Activated CD8-positive, alpha-beta memory T cell treated with anti-CD3 and anti-CD28 coated beads, Interleukin-2, amount 50 U/mL, for 4 hours (primary cell): ENCODE measurements around the gene RPS2.

Experiments
- DNase-seq: peaks from one replicate; pipeline ENCODE4 v3.0.0-alpha.2; 2020

Gene RPS2

DNA sequence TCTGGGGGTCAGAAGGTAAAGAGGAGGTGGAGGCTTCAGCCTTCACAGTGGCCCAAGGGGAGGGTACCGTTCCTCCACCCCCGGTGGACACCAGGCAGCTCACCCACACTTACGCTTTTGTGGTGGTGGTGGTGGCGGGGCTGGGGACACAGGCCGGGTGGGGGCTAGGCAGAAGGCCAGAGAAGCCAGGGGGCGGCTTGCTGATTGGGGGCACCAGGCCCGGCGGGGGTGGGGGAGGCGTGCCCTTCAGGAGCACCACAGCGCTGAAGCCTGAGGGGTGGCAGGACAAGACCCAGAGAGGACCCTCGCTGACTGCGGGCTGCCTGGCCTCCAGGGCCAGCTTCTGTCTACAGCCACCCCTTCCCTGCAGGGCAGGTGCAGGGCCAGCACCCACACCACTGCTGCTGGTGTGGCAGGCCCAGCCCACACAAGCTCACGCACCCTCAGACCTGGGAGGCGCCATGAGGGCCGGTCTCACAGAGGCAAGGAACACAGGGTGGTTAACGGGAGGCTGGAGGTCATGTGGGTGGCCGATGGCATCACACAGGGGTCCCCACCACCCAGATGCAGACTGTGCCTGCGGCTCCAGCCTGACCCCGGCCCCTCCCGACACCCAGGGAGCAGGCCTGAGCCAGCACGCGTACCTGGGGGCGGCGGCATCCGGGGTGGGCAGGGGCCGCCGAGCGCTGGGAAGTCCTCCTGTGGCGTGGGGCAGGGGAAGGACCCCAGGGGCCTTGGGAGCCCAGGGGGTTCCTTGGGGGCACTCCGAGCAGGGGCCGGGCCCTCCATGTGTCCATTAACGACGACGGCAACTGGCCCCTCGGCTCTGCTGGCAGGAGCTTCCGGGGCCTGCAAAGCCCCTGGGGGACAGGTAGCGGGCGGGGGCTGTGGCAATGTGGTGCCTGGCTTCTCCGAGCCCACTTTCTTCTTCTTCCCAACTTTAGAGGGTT is 34.5 kb upstream of the RPS2 start:
- DNase-seq: no peak

DNA sequence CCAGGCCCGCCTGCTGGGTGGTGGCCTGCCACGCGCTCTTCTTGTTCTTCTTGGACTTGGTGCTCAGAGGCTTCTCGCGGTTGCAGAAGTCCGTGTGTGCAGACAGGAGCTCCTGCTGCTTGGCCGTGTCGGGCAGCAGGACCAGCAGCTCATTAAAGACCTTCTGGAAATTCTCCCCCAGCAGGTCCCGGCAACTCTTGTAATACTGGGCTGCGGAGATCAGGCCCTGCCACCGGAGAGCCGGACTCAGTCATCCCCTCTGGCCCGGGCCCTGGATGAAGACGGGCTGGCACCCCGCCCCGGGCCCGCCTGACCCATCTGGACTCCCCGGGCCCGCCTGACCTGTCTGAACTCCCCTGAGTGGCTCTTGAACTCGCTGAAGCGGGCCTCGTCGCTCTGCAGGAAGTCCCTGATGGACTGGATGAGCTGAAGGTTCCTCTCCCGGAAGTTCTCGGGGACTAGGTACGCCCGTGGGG is 33.8 kb upstream of the RPS2 start:
- DNase-seq: no peak

DNA sequence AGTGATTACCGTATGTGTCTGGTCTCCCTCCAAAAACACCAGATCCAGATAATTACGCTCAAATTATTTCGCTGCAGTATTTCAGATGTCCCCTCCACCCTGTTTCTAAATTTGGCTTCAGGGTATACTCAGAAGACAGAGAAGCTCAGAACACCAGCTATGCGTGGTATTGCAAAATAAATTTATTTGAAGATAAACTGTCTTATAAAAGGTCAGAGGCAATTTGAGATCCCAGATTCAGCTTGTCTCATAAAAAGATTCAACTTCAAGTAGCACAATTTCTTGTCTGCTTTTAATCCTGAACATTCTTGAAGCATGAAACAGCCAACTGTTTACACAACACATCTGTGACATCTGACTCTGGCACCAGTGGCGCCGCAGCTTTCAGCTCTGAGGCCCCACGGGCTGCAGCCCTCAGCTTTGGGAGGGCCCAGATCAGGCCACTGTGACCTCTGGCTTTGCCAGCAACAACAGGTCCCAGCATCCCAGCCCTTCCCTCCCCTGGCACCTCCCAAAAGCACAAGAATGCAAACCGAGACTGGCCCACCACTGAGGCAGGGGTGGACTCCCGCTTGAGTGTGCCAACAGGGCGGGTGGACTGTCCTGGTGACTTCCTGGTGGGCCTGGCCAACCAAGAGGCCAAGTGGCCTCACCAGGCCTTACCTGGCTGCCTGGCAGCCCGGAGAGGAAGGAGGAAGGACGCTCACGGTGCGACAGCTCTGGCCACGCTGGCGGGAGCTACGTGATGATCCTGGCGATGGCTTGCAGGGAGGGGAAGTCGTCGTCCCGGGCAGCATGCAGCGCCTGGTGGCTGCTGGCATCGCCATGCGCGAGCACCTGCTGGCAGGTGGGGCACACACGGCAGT is 33.1 kb upstream of the RPS2 start:
- no peak for DNase-seq

DNA sequence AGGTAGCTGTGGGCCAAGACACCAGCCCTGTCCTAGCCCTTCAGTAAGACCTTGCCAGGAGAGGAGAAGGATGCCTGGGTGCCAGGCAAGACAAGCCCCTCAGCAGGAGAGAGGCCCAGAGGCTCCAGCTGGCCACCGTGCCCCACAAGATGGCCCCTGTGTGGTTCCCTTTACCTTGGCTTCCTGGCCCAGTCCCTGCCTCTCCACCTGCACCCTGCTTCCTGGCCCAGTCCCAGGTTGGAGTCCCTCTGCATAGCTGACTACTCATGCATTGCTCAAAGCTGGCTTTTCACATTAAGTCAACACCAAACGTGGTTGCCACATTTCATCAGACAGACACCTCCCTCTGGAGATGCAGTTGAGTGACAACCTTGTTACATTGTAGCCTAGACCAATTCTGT is 29.1 kb upstream of the RPS2 start:
- DNase-seq: no peak

DNA sequence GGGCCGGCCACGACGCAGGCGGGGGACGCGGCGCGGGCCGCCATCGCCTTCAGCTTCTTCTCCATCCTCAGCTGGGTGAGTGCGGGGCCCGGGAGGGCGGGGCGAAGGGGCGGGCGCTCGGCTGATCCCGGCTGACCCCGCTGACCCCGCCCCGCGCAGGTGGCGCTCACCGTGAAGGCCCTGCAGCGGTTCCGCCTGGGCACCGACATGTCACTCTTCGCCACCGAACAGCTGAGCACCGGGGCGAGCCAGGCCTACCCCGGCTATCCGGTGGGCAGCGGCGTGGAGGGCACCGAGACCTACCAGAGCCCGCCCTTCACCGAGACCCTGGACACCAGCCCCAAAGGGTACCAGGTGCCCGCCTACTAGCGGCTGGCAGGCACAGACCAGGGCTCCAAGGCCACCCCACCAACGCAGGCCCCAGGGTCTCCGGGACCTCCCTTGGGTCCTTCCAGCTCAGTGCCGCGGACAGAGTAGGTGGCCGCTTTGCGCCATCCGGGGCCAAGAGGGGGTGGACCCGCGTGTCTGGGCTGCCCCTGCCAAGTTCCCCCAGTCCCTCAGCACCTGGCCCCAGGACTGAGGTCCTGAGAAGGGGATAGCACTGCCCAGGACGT is 28.2 kb upstream of the RPS2 start:
- DNase-seq: peak; percentile 40

DNA sequence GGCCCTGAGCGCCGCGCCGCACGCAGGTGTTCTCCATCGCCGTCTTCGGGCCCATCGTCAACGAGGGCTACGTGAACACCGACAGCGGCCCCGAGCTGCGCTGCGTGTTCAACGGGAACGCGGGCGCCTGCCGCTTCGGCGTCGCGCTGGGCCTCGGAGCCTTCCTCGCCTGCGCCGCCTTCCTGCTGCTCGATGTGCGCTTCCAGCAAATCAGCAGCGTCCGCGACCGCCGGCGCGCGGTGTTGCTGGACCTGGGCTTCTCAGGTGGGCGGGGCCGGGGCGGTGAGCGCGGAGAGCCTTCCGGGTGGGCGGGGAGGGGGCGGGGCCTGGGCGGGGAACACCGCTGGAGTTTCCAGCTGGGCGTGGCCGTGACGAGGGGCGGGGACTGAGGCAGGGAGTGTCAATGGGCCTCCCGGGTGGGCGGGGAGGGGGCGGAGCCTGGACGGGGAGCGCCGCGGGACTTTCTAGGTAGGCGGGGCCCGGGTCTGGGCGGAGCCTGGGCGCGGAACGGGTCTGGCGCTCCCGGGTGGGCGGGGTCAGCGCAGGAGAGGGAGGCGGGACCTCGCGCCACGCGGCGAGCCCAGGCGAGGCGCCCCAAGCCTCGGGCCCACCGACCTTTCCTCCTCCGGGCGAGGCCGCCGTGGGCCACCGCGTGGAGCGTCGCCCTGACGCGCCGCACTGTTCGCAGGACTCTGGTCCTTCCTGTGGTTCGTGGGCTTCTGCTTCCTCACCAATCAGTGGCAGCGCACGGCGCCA is 27.5 kb upstream of the RPS2 start:
- DNase-seq: peak; percentile 99

DNA sequence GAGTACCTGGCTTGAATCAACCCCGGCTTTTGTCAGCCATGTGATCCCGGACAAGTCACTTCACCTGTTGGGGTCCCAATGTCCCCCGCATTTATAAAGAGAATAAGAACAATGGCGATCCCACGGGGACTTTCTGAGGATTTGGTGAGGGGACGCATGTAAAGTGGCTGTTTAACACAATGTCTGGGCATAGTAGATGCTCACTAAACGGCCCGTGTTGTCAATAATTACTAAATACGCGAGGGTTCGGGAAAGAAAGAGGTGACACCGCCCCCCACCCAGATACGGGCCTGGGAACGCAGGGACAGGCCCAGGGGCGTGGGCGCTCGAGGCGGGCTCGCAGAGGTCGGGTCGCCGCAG is 26.9 kb upstream of the RPS2 start:
- no peak for DNase-seq

DNA sequence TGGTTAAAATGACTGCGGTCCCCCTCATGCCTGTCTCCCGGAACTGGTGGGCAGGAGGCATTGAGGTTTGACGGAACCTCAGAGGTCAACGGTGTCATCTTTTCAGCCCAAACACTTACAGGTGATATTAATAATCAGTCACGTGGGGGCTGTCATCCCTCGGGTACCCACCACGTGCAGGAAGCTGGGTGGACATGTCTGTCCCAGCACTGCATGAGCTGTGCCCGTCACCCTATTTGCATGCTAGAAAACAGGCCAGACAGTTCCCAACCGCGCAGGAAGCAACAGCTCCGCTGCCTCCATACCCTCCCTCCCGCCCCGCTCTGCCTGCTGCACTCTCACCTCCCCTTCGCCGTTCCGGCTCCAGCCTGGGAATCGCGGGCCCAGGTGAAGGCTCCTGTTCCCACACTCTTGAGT is 26.5 kb upstream of the RPS2 start:
- peak; percentile 51 for DNase-seq

DNA sequence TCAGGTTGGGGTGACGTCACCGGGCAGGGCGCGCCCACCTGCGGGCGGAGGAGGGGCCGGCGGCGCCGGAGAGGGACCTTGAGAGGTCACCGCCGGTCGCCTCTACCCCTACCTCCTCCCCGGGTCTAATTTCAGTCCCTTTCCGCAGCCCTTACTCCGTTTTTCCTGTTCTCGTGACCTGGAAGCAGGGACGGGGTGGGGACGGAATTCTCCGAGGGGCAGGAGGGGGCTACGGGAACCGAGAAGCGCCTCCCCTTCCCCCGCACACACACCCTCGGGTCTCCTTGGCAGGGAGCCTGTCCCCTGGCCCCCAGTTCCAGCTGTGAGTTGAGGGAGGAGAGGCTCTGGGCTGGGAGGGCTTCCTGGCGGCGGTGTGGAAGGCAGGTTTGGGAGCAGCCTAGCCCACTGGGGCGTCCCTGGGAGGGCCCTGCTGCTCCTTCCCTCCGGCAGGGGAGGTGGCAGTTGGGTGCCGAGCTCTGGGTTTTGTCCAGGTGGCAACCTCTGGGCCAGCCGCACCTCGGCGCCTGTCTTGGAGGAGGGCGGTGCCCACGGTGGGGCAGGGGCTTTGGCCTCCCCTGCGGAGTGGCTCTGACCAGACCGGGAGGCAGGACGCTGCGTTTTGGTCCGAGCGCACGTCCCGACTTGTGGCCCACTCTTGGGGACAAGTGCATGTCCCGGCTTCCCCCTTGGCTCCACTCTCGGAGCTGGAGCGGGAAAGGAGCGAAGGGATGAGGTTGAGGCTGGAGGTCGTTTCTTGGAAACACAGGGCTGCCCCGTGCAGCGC is 25.9 kb upstream of the RPS2 start:
- peak; percentile 55 for DNase-seq

DNA sequence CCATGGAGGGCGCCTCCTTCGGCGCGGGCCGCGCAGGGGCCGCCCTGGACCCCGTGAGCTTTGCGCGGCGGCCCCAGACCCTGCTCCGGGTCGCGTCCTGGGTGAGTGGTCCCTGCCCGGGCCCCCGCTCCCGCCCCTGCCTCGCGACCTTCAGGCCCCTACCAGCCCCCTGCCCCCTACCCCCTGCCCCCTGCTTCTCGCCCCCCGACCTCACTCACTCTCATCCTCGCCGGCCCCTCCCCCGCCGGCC is 25.4 kb upstream of the RPS2 start:
- DNase-seq: no peak

DNA sequence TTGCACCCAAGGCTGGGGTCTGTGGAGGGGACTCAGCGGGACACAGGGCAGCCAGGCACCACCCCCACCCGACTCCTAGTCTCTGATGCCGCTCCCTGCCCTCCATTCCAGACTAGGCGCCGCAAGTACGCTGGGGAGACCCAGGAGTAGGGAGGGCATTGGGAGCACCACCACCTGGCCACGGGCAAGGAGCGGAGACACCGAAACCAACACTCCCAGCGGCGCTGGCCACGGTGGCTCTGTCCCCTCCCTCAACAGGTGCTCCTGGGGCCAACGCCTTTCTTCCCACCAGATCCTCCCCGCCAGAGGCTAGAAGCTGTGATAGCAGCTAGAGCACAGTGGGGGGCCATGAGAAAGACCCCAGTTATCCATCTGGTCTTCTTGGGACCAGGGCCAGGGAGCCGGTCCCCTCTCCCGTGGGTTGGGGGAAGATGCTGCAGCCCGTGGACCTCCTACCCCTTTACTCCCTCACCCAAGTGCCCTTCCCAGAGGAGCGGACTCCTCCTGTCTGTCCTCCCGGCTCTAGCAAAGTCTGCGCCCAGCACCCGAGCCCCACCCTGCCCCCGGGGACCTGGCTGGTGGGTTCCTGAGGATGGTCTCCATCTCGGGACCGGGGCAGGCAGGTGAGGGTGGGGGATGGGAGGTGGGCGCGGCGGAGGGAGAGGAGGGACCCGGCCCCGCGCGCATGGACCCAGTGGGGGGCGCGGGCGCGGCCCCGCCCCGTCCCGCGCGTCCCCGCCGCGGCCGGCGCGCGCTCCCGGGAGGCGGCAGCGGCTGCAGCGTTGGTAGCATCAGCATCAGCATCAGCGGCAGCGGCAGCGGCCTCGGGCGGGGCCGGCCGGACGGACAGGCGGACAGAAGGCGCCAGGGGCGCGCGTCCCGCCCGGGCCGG is 24.8 kb upstream of the RPS2 start, which contains the start of gene SYNGR3:
Gene SYNGR3, plus strand, starts transcription at position 762 of the 892 bp plus-strand sequence. CDS start 133 bp downstream, outside the sequence.
- no peak for DNase-seq

DNA sequence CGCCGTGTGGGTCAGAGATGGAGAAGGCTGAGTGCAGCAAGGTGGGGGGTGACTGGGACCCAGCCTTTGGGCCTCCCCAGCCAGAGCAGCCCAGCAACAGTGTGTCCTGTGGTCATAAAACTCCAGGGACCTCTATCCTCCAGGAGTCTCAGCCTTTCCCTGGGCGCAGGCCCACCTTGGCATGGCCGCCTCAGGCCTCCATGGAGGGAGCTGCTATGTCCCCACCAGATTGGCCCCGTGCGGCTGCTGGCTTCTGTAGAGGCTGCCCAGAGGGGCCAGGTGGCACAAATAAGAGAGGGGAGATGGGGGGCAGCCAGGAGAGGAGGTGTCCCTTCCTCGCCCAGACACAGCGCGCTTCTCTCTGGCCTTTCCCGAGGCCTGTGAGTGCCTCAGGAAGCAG is 22.6 kb upstream of the RPS2 start:
- no peak for DNase-seq

DNA sequence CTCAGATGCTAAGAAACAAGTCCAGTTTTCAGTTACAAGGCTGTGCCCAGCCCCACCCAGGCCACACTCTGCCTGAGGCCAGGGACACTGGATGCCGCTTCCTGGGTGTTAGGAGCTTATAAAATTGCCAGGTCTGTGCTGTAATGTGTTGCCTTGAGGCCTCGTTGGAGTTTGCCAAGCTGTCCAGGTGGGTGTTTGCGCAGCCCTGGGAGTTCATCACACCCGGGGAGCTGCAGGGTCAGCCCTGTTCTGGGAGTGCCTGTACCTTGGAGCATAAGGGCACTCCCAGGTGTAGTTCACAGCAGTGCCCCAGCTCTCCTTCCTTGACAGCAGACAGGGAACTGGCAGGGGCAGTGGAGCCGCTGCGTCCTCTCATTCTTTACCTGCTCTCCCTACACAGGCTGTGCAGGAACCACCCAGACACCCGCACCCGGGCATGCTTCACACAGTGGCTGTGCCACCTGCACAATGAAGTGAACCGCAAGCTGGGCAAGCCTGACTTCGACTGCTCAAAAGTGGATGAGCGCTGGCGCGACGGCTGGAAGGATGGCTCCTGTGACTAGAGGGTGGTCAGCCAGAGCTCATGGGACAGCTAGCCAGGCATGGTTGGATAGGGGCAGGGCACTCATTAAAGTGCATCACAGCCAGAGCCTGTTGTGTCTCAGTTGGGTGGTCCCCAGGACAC is 21.0 kb upstream of the RPS2 start:
- DNase-seq: no peak

DNA sequence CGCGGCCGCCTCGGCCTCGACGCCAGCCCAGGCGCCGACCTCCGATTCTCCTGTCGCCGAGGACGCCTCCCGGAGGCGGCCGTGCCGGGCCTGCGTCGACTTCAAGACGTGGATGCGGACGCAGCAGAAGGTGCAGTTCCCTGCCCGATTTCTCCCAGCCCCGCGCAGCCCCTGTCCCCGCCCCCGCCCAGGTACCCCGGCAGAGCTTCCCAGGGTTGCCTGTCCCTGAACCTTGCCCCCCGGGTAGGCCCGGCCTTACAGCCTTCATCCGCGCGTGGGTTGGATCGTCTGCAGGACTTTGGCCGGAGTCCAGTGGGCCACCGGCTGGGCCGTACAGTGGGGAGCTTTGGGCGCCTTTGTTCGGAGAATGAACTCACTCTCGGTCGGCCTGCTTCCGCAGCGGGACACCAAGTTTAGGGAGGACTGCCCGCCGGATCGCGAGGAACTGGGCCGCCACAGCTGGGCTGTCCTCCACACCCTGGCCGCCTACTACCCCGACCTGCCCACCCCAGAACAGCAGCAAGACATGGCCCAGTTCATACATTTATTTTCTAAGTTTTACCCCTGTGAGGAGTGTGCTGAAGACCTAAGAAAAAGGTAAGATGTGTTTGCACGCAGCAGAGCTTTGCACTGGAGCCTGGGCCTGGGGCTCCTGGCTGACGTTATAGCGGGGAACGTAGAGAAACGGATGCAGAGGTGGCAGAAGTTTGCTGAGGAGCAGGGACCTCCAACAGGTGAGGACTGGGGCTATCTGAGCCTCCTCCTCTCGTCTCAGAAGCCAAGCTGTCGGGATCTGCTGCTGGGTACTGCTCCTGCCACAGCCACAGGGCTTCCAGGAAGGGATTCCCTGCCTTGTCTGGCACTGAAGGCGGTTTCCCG is 20.0 kb upstream of the RPS2 start:
- DNase-seq: no peak

DNA sequence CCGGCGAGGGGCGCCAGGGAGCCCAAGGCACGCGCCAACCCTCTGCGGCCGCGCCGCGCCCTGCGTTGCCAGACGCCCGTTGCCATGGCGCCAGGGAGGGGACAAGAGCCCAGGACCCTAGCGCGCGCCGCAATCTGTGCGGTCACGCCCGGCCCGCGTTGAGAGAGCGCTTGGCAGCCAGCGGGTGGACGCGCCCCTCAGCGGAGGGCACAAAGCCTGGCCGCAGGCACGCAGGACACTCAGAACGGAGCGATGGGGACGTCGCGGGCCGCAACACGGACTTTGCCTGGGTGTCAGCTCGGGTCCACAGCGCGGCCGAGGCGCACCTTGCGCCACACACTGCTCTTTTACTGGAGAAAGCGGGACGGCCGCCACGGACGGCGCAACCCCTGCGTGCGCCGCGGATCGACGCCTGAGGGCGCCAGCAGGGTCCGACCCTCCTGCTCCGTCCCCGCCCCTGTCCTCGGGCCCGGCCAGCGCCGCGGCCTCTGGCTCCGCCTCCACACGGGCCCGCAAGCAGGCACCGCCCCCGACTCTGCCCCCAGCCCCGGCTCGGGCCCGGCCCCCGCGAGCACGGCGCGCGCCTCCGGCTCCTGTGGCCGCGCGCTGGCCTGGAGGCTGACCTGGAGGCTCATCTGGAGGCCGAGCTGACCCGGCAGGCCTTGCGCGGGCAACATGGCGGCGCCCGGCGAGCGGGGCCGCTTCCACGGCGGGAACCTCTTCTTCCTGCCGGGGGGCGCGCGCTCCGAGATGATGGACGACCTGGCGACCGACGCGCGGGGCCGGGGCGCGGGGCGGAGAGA is 19.1 kb upstream of the RPS2 start, which contains the start of gene GFER:
Gene GFER, plus strand, starts transcription at position 650 of the 803 bp plus-strand sequence. Its CDS starts 26 bp downstream, at position 676.
- DNase-seq: peak; percentile 64

DNA sequence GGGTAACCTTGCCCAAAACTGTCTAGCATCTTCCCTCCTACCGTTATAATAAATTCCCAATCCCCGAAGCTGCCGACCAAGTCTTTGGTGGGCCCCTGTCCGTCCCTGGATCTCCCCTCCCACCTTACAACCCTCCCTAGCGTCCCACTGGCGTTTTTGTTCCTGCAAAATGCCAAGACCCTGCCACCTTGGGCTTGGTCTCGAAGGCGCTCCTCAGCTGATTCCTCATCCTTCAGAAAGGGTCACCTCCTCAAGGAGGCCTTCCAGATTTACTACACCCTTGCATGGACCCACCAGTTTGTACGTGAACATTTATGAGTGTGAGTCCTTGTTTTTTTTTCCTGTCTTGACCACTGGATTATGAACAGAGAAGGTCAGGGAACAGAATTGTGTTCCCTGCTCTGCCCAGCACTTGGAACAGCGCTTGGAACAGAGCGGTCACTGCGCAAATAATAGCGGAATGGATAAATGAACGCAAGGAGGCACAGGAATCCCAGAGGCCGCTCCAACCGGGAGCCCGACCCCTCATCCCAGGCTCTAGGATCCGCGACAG is 18.4 kb upstream of the RPS2 start:
- no peak for DNase-seq

DNA sequence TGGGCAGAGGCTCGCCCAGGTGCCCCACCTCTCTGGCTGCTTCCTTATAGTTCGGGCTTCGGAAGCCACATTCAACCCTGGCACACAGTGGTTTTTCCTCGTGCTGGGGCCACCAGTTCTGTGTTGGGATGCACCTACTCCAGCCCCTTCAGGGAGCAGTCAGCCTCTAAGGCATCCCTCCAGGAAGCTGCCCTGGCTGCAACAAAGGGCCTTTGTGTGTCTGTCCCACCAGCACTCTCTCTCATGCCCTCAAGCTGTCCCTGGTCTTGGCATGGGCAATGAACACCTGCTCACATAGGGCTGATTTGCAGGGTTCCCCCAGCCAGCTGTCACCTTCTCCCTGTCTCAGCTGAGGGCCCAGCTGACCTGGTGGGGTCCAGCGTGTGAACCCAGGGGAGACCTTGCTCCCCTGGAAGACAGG is 17.4 kb upstream of the RPS2 start:
- DNase-seq: no peak

DNA sequence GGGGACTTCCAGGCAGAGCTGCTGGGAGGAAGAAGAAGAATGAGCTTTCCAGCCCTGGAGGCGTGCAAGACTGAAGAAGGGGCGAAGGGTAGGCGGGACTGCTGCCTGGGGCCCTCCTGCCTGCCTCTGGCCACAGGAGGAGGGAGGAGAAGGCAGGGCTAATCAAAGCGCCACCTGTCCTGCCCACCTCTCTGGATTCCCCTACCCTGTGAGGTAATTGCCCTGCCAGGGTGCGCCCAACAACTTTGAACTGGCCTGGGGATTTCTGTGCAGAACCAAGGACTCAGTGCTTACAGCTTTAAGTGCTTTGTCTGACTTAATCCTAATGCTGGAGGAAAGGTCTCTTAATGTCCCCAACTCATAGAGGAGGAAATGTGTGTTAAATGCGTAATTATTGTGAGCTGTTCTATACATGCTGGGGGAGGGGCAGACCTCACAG is 16.8 kb upstream of the RPS2 start, which contains the start of gene NOXO1:
Gene NOXO1, minus strand, starts transcription at position 72 of the 439 bp plus-strand sequence. CDS start 290 bp downstream, outside the sequence.
- no peak for DNase-seq
